HepG2 (cell line): ENCODE measurements around the gene PDLIM5. TPM values are rescaled to one million over a fixed set of nuclear protein-coding genes. Genes with fewer than 3 reads are reported as not detected.

Experiments
- ATAC-seq: fragments of 200-7000 bp; cut with Tn5 transposase; 3 replicates; pipeline ENCODE4 v1.9.1; 2020; ENCODE audit warnings: mild to moderate bottlenecking, moderate library complexity
- BruUV-seq: library from RNA; stranded (reverse); fragments of 400-500 nt; replicated peaks from 2 replicates; lab custom pipeline; 2021; lab: Mats Ljungman, UMichigan
- CTCF ChIA-PET: fragments of 300-600 bp; formaldehyde crosslinking; extraction: SDS; loops from one replicate; lab custom pipeline; 2021; ENCODE audit warnings: low total read pairs, inconsistent platforms, low intra/inter-chr PET ratio; lab: Yijun Ruan, JAX
- POLR2A ChIA-PET: fragments of 350-600 bp; sonication (Branson Sonifier 250); formaldehyde crosslinking; loops from one replicate; lab custom pipeline; 2020; ENCODE audit warnings: antibody characterized with exemption, inconsistent platforms; lab: Yijun Ruan, JAX
- DNase-seq: peaks from one replicate; pipeline ENCODE4 v3.0.0-alpha.2; 2015; ENCODE audit warnings: low spot score
- FAIRE-seq: peaks from 3 replicates; lab custom pipeline; 2011; peaks lifted over from hg19 to GRCh38; lab: Jason Lieb, UNC
- H2AFZ ChIP-seq: one replicate; pipeline ENCODE4 v1.6.1; 2011; ENCODE audit warnings: low read length, inconsistent platforms
- H3K27ac ChIP-seq: fragments of 300-600 bp; 3 replicates; pipeline ENCODE4 v1.8.0; 2011; ENCODE audit warnings: mixed run types, mild to moderate bottlenecking, mixed read lengths, low read length, inconsistent platforms; ENCODE audit not compliant: insufficient read depth; ENCODE audit errors: extremely low read length
- H3K27me3 ChIP-seq, 2 experiments: fragments of 200-600 bp in 1 of 2; 2 replicates in 1 of 2; 3 replicates in 1 of 2; pipeline versions ENCODE4 v1.6.0 to v1.8.0; 2011; ENCODE audit warnings: low read length in 2 of 2, mild to moderate bottlenecking in 2 of 2, moderate library complexity in 2 of 2, inconsistent platforms in 1 of 2; ENCODE audit not compliant: insufficient read depth in 2 of 2, control insufficient read depth in 1 of 2
- H3K36me3 ChIP-seq, 2 experiments: fragments of 200-600 bp in 1 of 2; replicated peaks in 1 of 2; 2 replicates in 1 of 2; 3 replicates in 1 of 2; pipeline versions ENCODE4 v1.5.1 to v1.8.0; 2011; ENCODE audit warnings: low read length in 2 of 2, inconsistent platforms in 1 of 2; ENCODE audit not compliant: insufficient read depth in 2 of 2, control insufficient read depth in 1 of 2
- H3K4me1 ChIP-seq: 2 replicates; pipeline ENCODE4 v1.5.1; 2012; ENCODE audit warnings: low read length, inconsistent platforms; ENCODE audit not compliant: insufficient read depth
- H3K4me2 ChIP-seq: 2 replicates; pipeline ENCODE4 v1.6.0; 2011; ENCODE audit warnings: low read depth, low read length, inconsistent platforms
- H3K4me3 ChIP-seq, 3 experiments: fragments of 200-600 bp in 1 of 3; sonication (generic), shearing (Covaris generic) in 1 of 3; replicated peaks in 1 of 3; 2 replicates each; pipeline ENCODE4 v1.5.1; 2011 to 2016; ENCODE audit warnings: low read length in 3 of 3, inconsistent platforms in 2 of 3, low read depth in 2 of 3, mild to moderate bottlenecking in 2 of 3, control low read depth in 1 of 3, mixed read lengths in 1 of 3; ENCODE audit not compliant: insufficient read depth in 1 of 3
- H3K79me2 ChIP-seq: one replicate; pipeline ENCODE4 v1.6.1; 2011; ENCODE audit warnings: low read length, inconsistent platforms; ENCODE audit not compliant: insufficient read depth
- H3K9ac ChIP-seq: 2 replicates; pipeline ENCODE4 v1.6.0; 2011; ENCODE audit warnings: mild to moderate bottlenecking, low read depth, low read length, inconsistent platforms; ENCODE audit not compliant: insufficient read depth
- H3K9me3 ChIP-seq: 2 replicates; pipeline ENCODE4 v1.5.1; 2012; ENCODE audit warnings: mild to moderate bottlenecking, low read length
- H4K20me1 ChIP-seq: 2 replicates; pipeline ENCODE4 v1.6.0; 2011; ENCODE audit warnings: inconsistent platforms, mild to moderate bottlenecking, low read length, moderate library complexity; ENCODE audit not compliant: insufficient read depth
- FOXP4 ChIP-seq: sonication (generic); formaldehyde crosslinking; IDR thresholded peaks from 2 replicates; pipeline ENCODE4 v1.4.0; 2020; ENCODE audit warnings: missing genetic modification reagents
- HMGA1 ChIP-seq: sonication (generic); formaldehyde crosslinking; conservative IDR thresholded peaks from 2 replicates; pipeline ENCODE4 v1.4.0; 2020; ENCODE audit warnings: missing genetic modification reagents
- ZMYM2 ChIP-seq: sonication (generic); formaldehyde crosslinking; IDR thresholded peaks from 2 replicates; pipeline ENCODE4 v1.8.0; 2022; ENCODE audit warnings: mild to moderate bottlenecking, missing genetic modification reagents
- ZNF160 ChIP-seq: sonication (generic); formaldehyde crosslinking; IDR thresholded peaks from 2 replicates; pipeline ENCODE4 v1.8.0; 2022; ENCODE audit warnings: mild to moderate bottlenecking, inconsistent platforms, missing genetic modification reagents
- ZNF460 ChIP-seq: sonication (generic); formaldehyde crosslinking; IDR thresholded peaks from 2 replicates; pipeline ENCODE4 v1.5.1; 2020; ENCODE audit warnings: missing genetic modification reagents, mild to moderate bottlenecking, borderline replicate concordance
- ZNF770 ChIP-seq: sonication (generic); formaldehyde crosslinking; IDR thresholded peaks from 2 replicates; pipeline ENCODE4 v1.5.0; 2020; ENCODE audit warnings: mild to moderate bottlenecking, missing genetic modification reagents
- WGBS: methylation state at CpG from one replicate; pipeline ENCODE4 v1.1.6; 2017; ENCODE audit warnings: low lambda C conversion rate; 5-methylcytosine and 5-hydroxymethylcytosine counted together
- in situ Hi-C: cut with HindIII; loops from 2 replicates; pipeline ENCODE4 v1.10.0; 2017; ENCODE audit warnings: low pct_unique_long_range_greater_than_20kb; ENCODE audit not compliant: extremely low pct_ligation_motif_present
- intact Hi-C: fragments of 100-400 bp; cut with micrococcal nuclease; formaldehyde crosslinking; loops from one replicate; pipeline ENCODE4 v1.10.0; 2022; ENCODE audit not compliant: unreplicated experiment
- polyA plus RNA-seq, 8 experiments: library from polyadenylated mRNA; depleted of rRNA in 3 of 8; stranded (reverse) in 7 of 8; unstranded in 1 of 8; fragments of >200 nt; fragmentation: Illumina TruSeq in 4 of 8; extraction: Trizol in 4 of 8; gene quantifications; 2 replicates each; pipeline versions ENCODE4 v1.2.1 to v1.2.3, GENCODE V29; 2011 to 2016; ENCODE audit warnings: low read depth in 4 of 8, missing spikeins in 1 of 8, mixed read lengths in 1 of 8; ENCODE audit not compliant: insufficient read depth in 1 of 8
- total RNA-seq, 5 experiments: library from RNA; depleted of rRNA; stranded (reverse); fragments of >200 nt; fragmentation: Illumina TruSeq; extraction: Trizol; gene quantifications; 2 replicates each; pipeline ENCODE4 v1.2.3, GENCODE V29; 2016; ENCODE audit warnings: low read depth in 1 of 5

Gene PDLIM5
- total and polyA plus RNA-seq, 2 of the 13 experiments (the other 11 are each of a cell fraction or from before 2014, with no cell fraction given) = 52.8 to 119 TPM

GRCh38 chr4:94468093-94468769 lies 16.5 kb downstream of the PDLIM5 start:
- no peak for TF ChIP-seq ZNF160 (CRISPR knock-in tag)
- TF ChIP-seq ZNF770 (CRISPR knock-in tag) = peak; percentile 60
- no peak for TF ChIP-seq HMGA1 (CRISPR knock-in tag)
- no peak for TF ChIP-seq FOXP4 (CRISPR knock-in tag)
- peak; percentile 70; the same call in 1 of the 2 replicates for TF ChIP-seq ZNF460 (CRISPR knock-in tag)
- 0 out of 2 replicates have a peak, but pooled peaks have one; percentile 26 for TF ChIP-seq ZMYM2
- TF ChIP-seq, all 625 proteins: peak for 3
- Histone ChIP-seq H3K4me2 (no peak overlapping the region), H3K27me3 (no peaks in the 10 kb centered on the region), H3K4me1 (peaks cover 78% of the 10 kb centered on the region), H3K9ac (no peak overlapping the region), H3K27ac (no peak overlapping the region), H3K79me2 (peaks cover 80% of the 10 kb centered on the region), H3K4me3 (no peak overlapping the region), H2AFZ (no peak overlapping the region), H4K20me1 (0 out of 2 replicates have a peak, but pooled peaks cover 6% of the 10 kb centered on the region), H3K9me3 (no peaks in the 10 kb centered on the region), H3K36me3 (0 out of 5 replicates have a peak, but pooled peaks cover 0 to 1% of the 10 kb centered on the region in 2 experiments)
- no TSS peak for BruUV-seq
- 92% methylated on average over 4 of the region's 4 CpGs for WGBS
- FAIRE-seq (no peak), ATAC-seq (no peak), DNase-seq (no peak)
- ChIA-PET CTCF (no interaction called here), POLR2A (interaction anchor here (0.8 to 1.6 kb wide), 2 partner anchors 13 to 15 kb away, joined by 3 to 4 read pairs; no protein-coding TSS in a partner anchor)
- intact Hi-C loops (no loop called here), in situ Hi-C loops (no loop called here)
